HEK293 (cell line): ENCODE measurements around the gene HOXB4.

ENCODE experiments used
- CTCF ChIA-PET: fragments of 350-600 bp; formaldehyde crosslinking; extraction: SDS; loops from one replicate; lab custom pipeline; 2021; ENCODE audit warnings: antibody characterized with exemption; lab: Yijun Ruan, JAX
- POLR2A ChIA-PET: fragments of 300-600 bp; formaldehyde crosslinking; extraction: SDS; loops from one replicate; lab custom pipeline; 2020; ENCODE audit warnings: antibody characterized with exemption, inconsistent platforms; lab: Yijun Ruan, JAX
- H3K27ac ChIP-seq: fragments of 200-500 bp; sonication (Bioruptor generic); 2 replicates; pipeline ENCODE4 v1.5.1; 2014; ENCODE audit warnings: low read depth, low read length, control low read depth, inconsistent platforms; ENCODE audit errors: extremely low read depth
- H3K36me3 ChIP-seq, 2 experiments: fragments of 200-500 bp in 1 of 2; sonication (Bioruptor generic) in 1 of 2; 1 replicate in 1 of 2; 2 replicates in 1 of 2; pipeline ENCODE4 v1.5.1; 2014 to 2017; ENCODE audit warnings: inconsistent platforms in 2 of 2, low read length in 2 of 2; ENCODE audit not compliant: control insufficient read depth in 2 of 2, insufficient read depth in 1 of 2
- H3K4me1 ChIP-seq: fragments of 200-500 bp; sonication (Bioruptor generic); 2 replicates; pipeline ENCODE4 v1.5.1; 2014; ENCODE audit warnings: mild to moderate bottlenecking, low read length, inconsistent platforms; ENCODE audit not compliant: control insufficient read depth, insufficient read depth
- H3K4me3 ChIP-seq: 2 replicates; pipeline ENCODE4 v1.5.1; 2011; ENCODE audit warnings: low read depth, mild to moderate bottlenecking, control low read depth, low read length, moderate library complexity
- H3K9me3 ChIP-seq: fragments of 200-500 bp; sonication (Bioruptor generic); 2 replicates; pipeline ENCODE4 v1.5.1; 2014; ENCODE audit warnings: low read depth, low read length, inconsistent platforms; ENCODE audit not compliant: control insufficient read depth, insufficient read depth
- CTCF ChIP-seq: fragments of 450-650 bp; formaldehyde crosslinking; IDR thresholded peaks from 2 replicates; pipeline ENCODE4 v1.5.1; 2016; ENCODE audit warnings: missing biosample characterization, missing genetic modification characterization
- GLIS2 ChIP-seq: fragments of 450-650 bp; formaldehyde crosslinking; IDR thresholded peaks from 2 replicates; pipeline ENCODE4 v1.5.1; 2016; ENCODE audit warnings: missing biosample characterization, missing genetic modification characterization
- HIC1 ChIP-seq: fragments of 450-650 bp; formaldehyde crosslinking; IDR thresholded peaks from 2 replicates; pipeline ENCODE4 v1.5.1; 2016; ENCODE audit warnings: missing biosample characterization, missing genetic modification characterization
- PRDM10 ChIP-seq: fragments of 450-650 bp; formaldehyde crosslinking; IDR thresholded peaks from 2 replicates; pipeline ENCODE4 v1.5.1; 2016; ENCODE audit warnings: missing biosample characterization, missing genetic modification characterization
- PRDM4 ChIP-seq: fragments of 450-650 bp; formaldehyde crosslinking; IDR thresholded peaks from 2 replicates; pipeline ENCODE4 v1.5.1; 2017; ENCODE audit warnings: missing biosample characterization, missing genetic modification characterization
- SCRT2 ChIP-seq: fragments of 450-650 bp; formaldehyde crosslinking; IDR thresholded peaks from 2 replicates; pipeline ENCODE4 v1.5.1; 2016; ENCODE audit warnings: missing biosample characterization, missing genetic modification characterization
- ZBTB10 ChIP-seq: fragments of 450-650 bp; formaldehyde crosslinking; IDR thresholded peaks from 2 replicates; pipeline ENCODE4 v1.5.1; 2016; ENCODE audit warnings: missing biosample characterization, missing genetic modification characterization
- ZNF146 ChIP-seq: fragments of 450-650 bp; formaldehyde crosslinking; IDR thresholded peaks from 2 replicates; pipeline ENCODE4 v1.5.1; 2016; ENCODE audit warnings: missing biosample characterization, missing genetic modification characterization
- ZNF362 ChIP-seq: fragments of 450-650 bp; formaldehyde crosslinking; IDR thresholded peaks from 2 replicates; pipeline ENCODE4 v1.5.1; 2016; ENCODE audit warnings: missing biosample characterization, missing genetic modification characterization
- ZNF366 ChIP-seq: fragments of 450-650 bp; formaldehyde crosslinking; conservative IDR thresholded peaks from 2 replicates; pipeline ENCODE4 v1.5.1; 2016; ENCODE audit warnings: missing biosample characterization, missing genetic modification characterization
- ZNF391 ChIP-seq: fragments of 450-650 bp; formaldehyde crosslinking; IDR thresholded peaks from 2 replicates; pipeline ENCODE4 v1.5.1; 2016; ENCODE audit warnings: low read depth, missing biosample characterization, missing genetic modification characterization, borderline replicate concordance
- ZNF394 ChIP-seq: fragments of 450-650 bp; formaldehyde crosslinking; IDR thresholded peaks from 2 replicates; pipeline ENCODE4 v1.5.1; 2016; ENCODE audit warnings: missing biosample characterization, missing genetic modification characterization, mild to moderate bottlenecking, moderate library complexity, borderline replicate concordance
- ZNF544 ChIP-seq: fragments of 450-650 bp; formaldehyde crosslinking; IDR thresholded peaks from 2 replicates; pipeline ENCODE4 v1.5.0; 2017; ENCODE audit warnings: missing biosample characterization, missing genetic modification characterization
- ZNF580 ChIP-seq: fragments of 450-650 bp; formaldehyde crosslinking; IDR thresholded peaks from 2 replicates; pipeline ENCODE4 v1.5.1; 2016; ENCODE audit warnings: missing biosample characterization, missing genetic modification characterization
- ZNF600 ChIP-seq: fragments of 450-650 bp; formaldehyde crosslinking; IDR thresholded peaks from 2 replicates; pipeline ENCODE4 v1.5.1; 2016; ENCODE audit warnings: missing biosample characterization, missing genetic modification characterization
- ZNF843 ChIP-seq: fragments of 450-650 bp; formaldehyde crosslinking; IDR thresholded peaks from 2 replicates; pipeline ENCODE4 v1.5.1; 2016; ENCODE audit warnings: missing biosample characterization, missing genetic modification characterization
- ZSCAN16 ChIP-seq: fragments of 450-650 bp; formaldehyde crosslinking; IDR thresholded peaks from 2 replicates; pipeline ENCODE4 v1.5.1; 2016; ENCODE audit warnings: missing biosample characterization, missing genetic modification characterization
- ZSCAN4 ChIP-seq: fragments of 450-650 bp; formaldehyde crosslinking; IDR thresholded peaks from 2 replicates; pipeline ENCODE4 v1.5.1; 2017; ENCODE audit warnings: missing biosample characterization, missing genetic modification characterization
- ZXDB ChIP-seq: fragments of 450-650 bp; formaldehyde crosslinking; IDR thresholded peaks from 2 replicates; pipeline ENCODE4 v1.5.1; 2016; ENCODE audit warnings: missing biosample characterization, missing genetic modification characterization

Gene HOXB4

GRCh38 chr17:48611681-48612455 lies 33.7 kb upstream of the HOXB4 start:
- H3K27ac ChIP-seq, result peak overlapping the region; percentile 94
- peaks cover 7 to 8% of the 10 kb centered on the region in 2 experiments for H3K36me3 ChIP-seq
- ChIA-PET POLR2A (interaction anchor here (0.9 kb wide), 1 partner anchor 262 kb away, joined by 3 read pairs; no protein-coding TSS in a partner anchor), CTCF (interaction anchor here (2.2 kb wide), 1 partner anchor 276 kb away, joined by 13 read pairs; no protein-coding TSS in a partner anchor)
- peak overlapping the region; percentile 49 for H3K4me3 ChIP-seq
- no peaks in the 10 kb centered on the region for H3K9me3 ChIP-seq
- H3K4me1 ChIP-seq, result peaks cover 40% of the 10 kb centered on the region
- peak; percentile 66 for TF ChIP-seq HIC1 (tag by site-specific recombination)
- TF ChIP-seq ZNF362 (tag by site-specific recombination), result 0 out of 2 replicates have a peak, but pooled peaks have one; percentile 45
- peak; percentile 93 for TF ChIP-seq ZXDB (tag by site-specific recombination)
- peak; percentile 88 for TF ChIP-seq ZBTB10
- TF ChIP-seq ZNF394, result peak; percentile 80; the same call in 1 of the 2 replicates
- peak; percentile 90 for TF ChIP-seq ZNF600 (tag by site-specific recombination)
- TF ChIP-seq GLIS2 (tag by site-specific recombination), result peak; percentile 99
- no peak for TF ChIP-seq CTCF (tag by site-specific recombination)
- TF ChIP-seq ZNF146 (tag by site-specific recombination), result peak; percentile 24; the same call in 1 of the 2 replicates
- TF ChIP-seq SCRT2, result no peak
- TF ChIP-seq PRDM4 (tag by site-specific recombination), result peak; percentile 45; the same call in 1 of the 2 replicates
- TF ChIP-seq ZNF391 (tag by site-specific recombination), result peak; percentile 67; the same call in 1 of the 2 replicates
- peak; percentile 25; the same call in 1 of the 2 replicates for TF ChIP-seq ZSCAN4 (tag by site-specific recombination)
- no peak for TF ChIP-seq ZNF580
- TF ChIP-seq ZNF366 (tag by site-specific recombination), result peak; percentile 89
- TF ChIP-seq PRDM10 (tag by site-specific recombination), result peak; percentile 99
- TF ChIP-seq ZNF843 (tag by site-specific recombination), result peak; percentile 62; the same call in 1 of the 2 replicates
- TF ChIP-seq ZSCAN16 (tag by site-specific recombination), result no peak
- no peak for TF ChIP-seq ZNF544 (tag by site-specific recombination)
